OCI-LY7 (cell line): ENCODE measurements around the gene DPYD. TPM values are rescaled to one million over a fixed set of nuclear protein-coding genes. Genes with fewer than 3 reads are reported as not detected.

Source experiments
- BruUV-seq: library from RNA; stranded (reverse); fragments of 400-500 nt; replicated peaks from 2 replicates; lab custom pipeline; 2021; lab: Mats Ljungman, UMichigan
- CTCF ChIA-PET: fragments of 300-600 bp; sonication (Branson Sonifier 250); formaldehyde crosslinking; loops from one replicate; lab custom pipeline; 2022; ENCODE audit warnings: antibody characterized with exemption; ENCODE audit not compliant: unreplicated experiment; lab: Charles Lee
- POLR2A ChIA-PET: fragments of 300-600 bp; sonication (Branson Sonifier 250); formaldehyde crosslinking; loops from one replicate; lab custom pipeline; 2022; ENCODE audit warnings: antibody characterized with exemption; lab: Charles Lee
- DNase-seq: peaks from one replicate; pipeline ENCODE4 v3.0.0-alpha.2; 2015; ENCODE audit warnings: low spot score
- H2AFZ ChIP-seq: fragments of 200-600 bp; sonication (generic), shearing (Covaris generic); 2 replicates; pipeline ENCODE4 v1.6.1; 2014; ENCODE audit warnings: mild to moderate bottlenecking, antibody characterized with exemption, low read length, moderate library complexity
- H3K27ac ChIP-seq: fragments of 200-600 bp; sonication (generic); 2 replicates; pipeline ENCODE4 v1.5.1; 2014; ENCODE audit warnings: mixed run types, low read depth, mild to moderate bottlenecking, moderate library complexity, low read length, inconsistent platforms; ENCODE audit not compliant: poor library complexity, severe bottlenecking
- H3K36me3 ChIP-seq: fragments of 200-600 bp; sonication (generic); 2 replicates; pipeline ENCODE4 v1.6.1; 2014; ENCODE audit warnings: mild to moderate bottlenecking, antibody characterized with exemption, low read length, moderate library complexity, mixed read lengths; ENCODE audit not compliant: insufficient read depth
- H3K4me1 ChIP-seq: fragments of 200-600 bp; sonication (generic); 2 replicates; pipeline ENCODE4 v1.5.1; 2014; ENCODE audit warnings: mild to moderate bottlenecking, low read length; ENCODE audit not compliant: insufficient read depth, poor library complexity, severe bottlenecking
- H3K4me2 ChIP-seq: fragments of 200-600 bp; sonication (generic); 2 replicates; pipeline ENCODE4 v1.6.1; 2014; ENCODE audit warnings: mild to moderate bottlenecking, low read length
- H3K4me3 ChIP-seq: fragments of 200-600 bp; sonication (generic); 2 replicates; pipeline ENCODE4 v1.5.1; 2014; ENCODE audit warnings: mild to moderate bottlenecking, low read depth, low read length; ENCODE audit not compliant: poor library complexity, severe bottlenecking
- H3K79me2 ChIP-seq: fragments of 200-600 bp; sonication (generic); 2 replicates; pipeline ENCODE4 v1.6.1; 2016; ENCODE audit warnings: low read depth, mild to moderate bottlenecking, low read length, moderate library complexity, mixed read lengths; ENCODE audit not compliant: insufficient read depth
- H3K9me2 ChIP-seq: fragments of 200-600 bp; sonication (generic); 2 replicates; pipeline ENCODE4 v1.6.1; 2016; ENCODE audit warnings: mild to moderate bottlenecking, low read length, mixed read lengths; ENCODE audit not compliant: insufficient read depth
- H3K9me3 ChIP-seq: fragments of 200-600 bp; sonication (generic); 2 replicates; pipeline ENCODE4 v1.6.1; 2014; ENCODE audit warnings: mild to moderate bottlenecking, mixed run types, low read length, mixed read lengths
- H4K20me1 ChIP-seq: fragments of 200-600 bp; sonication (generic); 2 replicates; pipeline ENCODE4 v1.6.1; 2014; ENCODE audit warnings: mild to moderate bottlenecking, antibody characterized with exemption, low read length, moderate library complexity, mixed read lengths; ENCODE audit not compliant: insufficient read depth
- CTCF ChIP-seq: fragments of 200-600 bp; sonication (generic); conservative IDR thresholded peaks from 2 replicates; pipeline ENCODE4 v1.5.1; 2014; ENCODE audit warnings: mild to moderate bottlenecking, antibody characterized with exemption, low read length, moderate library complexity, mixed read lengths
- EZH2phosphoT487 ChIP-seq: fragments of 200-600 bp; sonication (generic); IDR thresholded peaks from 2 replicates; pipeline ENCODE4 v1.6.1; 2018; ENCODE audit warnings: low read depth, borderline replicate concordance, mild to moderate bottlenecking, mixed run types, antibody characterized with exemption, low read length, moderate library complexity, mixed read lengths
- intact Hi-C: fragments of 100-400 bp; cut with micrococcal nuclease; formaldehyde crosslinking; loops from one replicate; pipeline ENCODE4 v1.10.0; 2022; ENCODE audit not compliant: unreplicated experiment
- total RNA-seq, 2 experiments: library from RNA; depleted of rRNA in 1 of 2; stranded (reverse); fragments of >200 nt in 1 of 2; shearing (Covaris generic) in 1 of 2; gene quantifications; 2 replicates each; pipeline ENCODE4 v1.2.3, GENCODE V29; 2014 to 2022

Gene DPYD
- total RNA-seq, 2 experiments from 2014 or later = 5.5 to 13.4 TPM

- no peaks in the 10 kb centered on the region for H3K36me3 ChIP-seq
- TF ChIP-seq CTCF = no peak
- TF ChIP-seq EZH2phosphoT487 = no peak
- no TSS peak for BruUV-seq
- no peak overlapping the region for H3K4me3 ChIP-seq
- intact Hi-C loops = no loop called here
- no peak overlapping the region for H3K27ac ChIP-seq
- no peaks in the 10 kb centered on the region for H3K9me2 ChIP-seq
- DNase-seq = no peak
- CTCF ChIA-PET = no interaction called here
- POLR2A ChIA-PET = no interaction called here
- no peaks in the 10 kb centered on the region for H3K79me2 ChIP-seq
- no peak overlapping the region for H2AFZ ChIP-seq
- H4K20me1 ChIP-seq = no peaks in the 10 kb centered on the region
- H3K4me2 ChIP-seq = no peak overlapping the region
- H3K4me1 ChIP-seq = no peaks in the 10 kb centered on the region
- no peaks in the 10 kb centered on the region for H3K9me3 ChIP-seq
Measured at GRCh38 chr1:97770376-97770775, 150.5 kb downstream of the DPYD start.

GRCh38 chr1:97767381-97767780 lies 153.5 kb downstream of the DPYD start:
- intact Hi-C loops = no loop called here
- TF ChIP-seq EZH2phosphoT487 (no peak), CTCF (no peak)
- H3K9me3 ChIP-seq = no peaks in the 10 kb centered on the region
- no peak for DNase-seq
- H3K9me2 ChIP-seq = no peaks in the 10 kb centered on the region
- CTCF ChIA-PET = no interaction called here
- no TSS peak for BruUV-seq
- no peaks in the 10 kb centered on the region for H3K79me2 ChIP-seq
- no peak overlapping the region for H3K4me2 ChIP-seq
- POLR2A ChIA-PET = no interaction called here
- no peaks in the 10 kb centered on the region for H4K20me1 ChIP-seq
- no peak overlapping the region for H3K4me3 ChIP-seq
- H2AFZ ChIP-seq = no peak overlapping the region
- H3K27ac ChIP-seq = no peak overlapping the region
- H3K4me1 ChIP-seq = no peaks in the 10 kb centered on the region
- no peaks in the 10 kb centered on the region for H3K36me3 ChIP-seq

- H2AFZ ChIP-seq = no peak overlapping the region
- no peaks in the 10 kb centered on the region for H3K9me2 ChIP-seq
- DNase-seq = no peak
- no peaks in the 10 kb centered on the region for H3K4me1 ChIP-seq
- H3K27ac ChIP-seq = no peak overlapping the region
- no peak overlapping the region for H3K4me3 ChIP-seq
- no peaks in the 10 kb centered on the region for H3K9me3 ChIP-seq
- H3K79me2 ChIP-seq = no peaks in the 10 kb centered on the region
- H3K36me3 ChIP-seq = no peaks in the 10 kb centered on the region
- no peak for TF ChIP-seq EZH2phosphoT487
- TF ChIP-seq CTCF = no peak
- no TSS peak for BruUV-seq
- POLR2A ChIA-PET = interaction anchor here (0.6 kb wide), 1 partner anchor 82 kb away, joined by 3 read pairs; no protein-coding TSS in a partner anchor
- intact Hi-C loops = no loop called here
- H4K20me1 ChIP-seq = no peaks in the 10 kb centered on the region; the same call in 1 of the 2 replicates
- CTCF ChIA-PET = no interaction called here
- no peak overlapping the region for H3K4me2 ChIP-seq
Measured at GRCh38 chr1:97764991-97765390, 155.8 kb downstream of the DPYD start.
